Heart right ventricle (tissue), 16 donors: ENCODE results near the gene ZMYND8. TPM values are rescaled to one million over a fixed set of nuclear protein-coding genes. Genes with fewer than 3 reads are reported as not detected.

Experiments used
- ATAC-seq, 8 donors: fragments of 200-7000 bp; cut with Tn5 transposase; one replicate each; pipeline ENCODE4 v1.9.1; 2020; ENCODE audit warnings: mild to moderate bottlenecking in 8 of 8, moderate library complexity in 8 of 8, moderate number of reproducible peaks in 1 of 8
- DNase-seq, 2 donors: peaks; one replicate each; pipeline ENCODE4 v3.0.0-alpha.2; 2020
- H3K27ac ChIP-seq, 10 donors: fragments of 200-600 bp; sonication (generic) in 2 of 10; one replicate each; pipeline versions ENCODE4 v1.5.0 to v1.8.0; 2020 to 2022; ENCODE audit warnings: mild to moderate bottlenecking in 3 of 10
- H3K27me3 ChIP-seq, 7 donors: fragments of 200-600 bp; one replicate each; pipeline ENCODE4 v1.8.0; 2021 to 2022; ENCODE audit warnings: mild to moderate bottlenecking in 2 of 7
- H3K36me3 ChIP-seq, 9 donors: fragments of 200-600 bp; sonication (generic) in 1 of 9; one replicate each; pipeline versions ENCODE4 v1.5.0 to v1.8.0; 2020 to 2022; ENCODE audit warnings: mild to moderate bottlenecking in 2 of 9
- H3K4me1 ChIP-seq, 9 donors: fragments of 200-600 bp; sonication (generic) in 1 of 9; one replicate each; pipeline versions ENCODE4 v1.5.0 to v1.8.0; 2020 to 2022; ENCODE audit warnings: mild to moderate bottlenecking in 4 of 9
- H3K4me3 ChIP-seq, 10 donors: fragments of 200-600 bp; sonication (generic) in 2 of 10; one replicate each; pipeline versions ENCODE4 v1.5.0 to v1.8.0; 2020 to 2022; ENCODE audit warnings: mild to moderate bottlenecking in 7 of 10, moderate library complexity in 2 of 10
- H3K9me3 ChIP-seq, 11 donors: fragments of 200-600 bp in 10 of 11; sonication (generic) in 2 of 11; one replicate each; pipeline versions ENCODE4 v1.5.0 to v1.8.0; 2013 to 2022; ENCODE audit warnings: mild to moderate bottlenecking in 2 of 11, control low read depth in 1 of 11, moderate library complexity in 1 of 11
- CTCF ChIP-seq, 9 donors: fragments of 200-600 bp; sonication (generic) in 2 of 9; IDR thresholded peaks; one replicate each; pipeline versions ENCODE4 v1.5.0 to v1.8.0; 2021 to 2022; ENCODE audit warnings: antibody characterized with exemption in 9 of 9, mild to moderate bottlenecking in 5 of 9, moderate library complexity in 1 of 9
- WGBS, 2 donors: extraction: QIAGEN DNeasy Blood & Tissue Kit; methylation state at CpG; one replicate each; pipeline ENCODE4 v1.1.7; 2013; ENCODE audit warnings: inconsistent platforms in 1 of 2; 5-methylcytosine and 5-hydroxymethylcytosine counted together
- intact Hi-C, 10 donors: fragments of 100-400 bp; cut with DNase I; formaldehyde crosslinking; loops; one replicate each; pipeline versions ENCODE4 v1.11.1 to v1.14.2; 2022
- polyA plus RNA-seq, 2 donors: library from polyadenylated mRNA; stranded (reverse); fragments of 200-250 nt; gene quantifications; one replicate each; pipeline ENCODE4 v1.2.3, GENCODE V29; 2013
- total RNA-seq, 10 donors: library from RNA; stranded (reverse); fragmentation: NEBNext Ultra II Directional in 3 of 10; extraction: Animal tissue kit (Norgen Biotek cat#: 25700) in 3 of 10; gene quantifications; one replicate each; pipeline versions ENCODE4 v1.2.1 to v1.2.4, GENCODE V29; 2021 to 2023
- donor health status: Arrhythmogenic right ventricular cardiomyopathy.
- donor health status: ischemic (EF 13 %, LVEDD 7.1; RV severe dilation, severe dysfunction).
- donor health status: healthy with polysubstance abuse.
- donor health status: DM: no; HTN: yes; CAD: no.
- donor health status: DM: no; HTN: no; CAD: no.
- donor health status: ischemic (EF 25% LVEDD 6.9; RV normal size, moderate dysfunction).
- donor health status: ischemic (EF 25% LVEDD 5.7; RV mildly dilated, moderate dysfunction).
- donor health status: healthy.
- donor health status: DM: yes; HTN: yes; CAD: no.
- donor health status: Ischemic cardiomyopathy.
- donor health status: ischemic (EF 35%, LVEDD 5.7; RV mildly dilated, moderate dysfunction).
- donor health status: nonischemic (EF 11% LVEDD 7.7; RV severe dilation, severe dysfunction).
- donor health status: DM: yes; HTN: yes; CAD: no.
- donor health status: PGD.
- donor health status: ischemic (EF 29% LVEDD 5.4; RV normal size, mild dysfunction).
- donor health status: nonischemic (EF 23%, LVEDD 6.1; RV moderate dilation, normal function).

Gene ZMYND8
- total and polyA plus RNA-seq, 12 donors, result 6.4 to 39.0 (median 28.0) TPM

DNA sequence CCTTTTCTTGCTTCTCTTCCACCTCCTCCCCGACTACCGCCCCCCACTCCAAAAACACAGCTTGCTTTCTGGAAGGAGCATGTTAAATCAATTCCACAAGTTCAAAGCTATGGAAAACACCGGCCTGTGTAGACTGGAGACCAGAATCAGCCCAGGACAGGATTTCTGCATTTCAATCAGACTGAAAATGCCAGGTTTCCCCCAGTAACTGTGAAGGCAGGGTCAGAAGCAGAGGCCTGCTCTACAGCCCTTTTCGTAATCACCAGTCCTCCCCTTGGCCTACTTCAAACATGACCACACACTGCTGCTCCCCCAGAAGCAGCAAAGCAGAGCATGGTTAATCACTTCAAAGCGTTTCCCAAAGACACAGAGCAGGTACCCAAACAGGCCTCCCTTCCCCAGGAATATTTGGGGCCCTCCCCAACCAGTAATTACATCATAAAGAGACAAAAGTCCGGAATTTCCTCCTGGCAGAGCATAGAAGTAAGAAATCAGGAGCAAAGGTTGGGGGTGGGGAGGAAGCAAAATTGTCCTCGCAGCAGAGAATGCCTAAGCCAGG, 38.4 kb downstream of the ZMYND8 start:
- ATAC-seq, result peak; percentile 5 to 64 (median 30)
- peak in 1 of 2 donors; percentile 76 for DNase-seq
- Histone ChIP-seq H3K4me3 (peak overlapping the region in 8 of 10 donors; percentile 1 to 33 (median 13)), H3K9me3 (no peaks in the 10 kb centered on the region), H3K27ac (peak overlapping the region; percentile 94 to 99 (median 98)), H3K36me3 (no peaks in the 10 kb centered on the region), H3K27me3 (no peaks in the 10 kb centered on the region), H3K4me1 (peaks cover 34 to 82% (median 75%) of the 10 kb centered on the region in 9 donors)
- intact Hi-C loops, result loop anchor here in 7 of 10 donors (2.0 to 5.0 kb wide), 7 partner anchors 15 to 46 kb away; partner anchors contain the start of gene ZMYND8 (in 2 of the 7)
- 30 to 33% methylated on average over 7 of the region's 7 CpGs for WGBS, 2 donors
- no peak for TF ChIP-seq CTCF (IDR thresholded peaks at IDR 0.05)

DNA sequence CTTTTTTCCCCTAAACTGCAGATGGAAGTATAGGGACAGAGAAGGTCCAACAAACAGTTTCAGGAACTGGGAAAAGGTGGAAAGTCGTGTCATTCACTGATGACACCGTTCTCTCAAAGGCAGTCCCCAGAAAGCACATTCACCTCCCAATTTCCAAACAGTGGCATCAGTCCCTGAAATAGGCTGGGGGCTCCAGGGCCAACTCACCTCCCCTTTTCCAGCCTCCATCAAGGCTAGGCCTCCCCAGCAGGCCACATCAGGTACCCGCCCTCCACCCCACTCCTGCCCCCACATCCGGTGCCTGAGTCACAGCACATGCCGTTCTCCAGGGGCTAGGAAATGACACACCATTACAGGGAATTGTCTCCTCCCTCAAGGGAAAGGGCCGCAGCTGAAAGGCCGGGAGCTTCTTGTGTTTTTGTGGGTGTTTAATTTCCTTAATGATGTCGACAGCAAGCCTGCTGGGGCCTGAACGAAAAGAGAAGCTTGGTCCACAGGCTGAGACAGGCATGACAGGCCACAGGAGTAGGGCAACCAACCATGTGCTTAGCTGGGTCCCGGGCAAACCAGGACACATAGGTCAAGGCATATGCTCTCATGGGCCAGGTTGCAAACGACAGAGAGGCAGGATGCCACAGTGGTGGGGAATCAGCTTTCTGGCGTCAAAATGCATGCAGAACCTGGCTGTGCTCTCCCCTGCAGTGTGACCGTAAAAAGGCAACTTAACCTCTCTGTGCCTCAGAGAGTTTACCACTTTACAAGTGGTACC, 39.2 kb downstream of the ZMYND8 start:
- peak; percentile 73 to 89 for DNase-seq
- H3K27me3 ChIP-seq, result no peaks in the 10 kb centered on the region
- ATAC-seq, result peak; percentile 56 to 86 (median 80)
- no peaks in the 10 kb centered on the region for H3K9me3 ChIP-seq
- TF ChIP-seq CTCF (IDR thresholded peaks at IDR 0.05), result no peak
- peaks cover 34 to 88% (median 75%) of the 10 kb centered on the region in 9 donors for H3K4me1 ChIP-seq
- WGBS, 2 donors, result 22 to 26% methylated on average over 13 of the region's 13 CpGs
- no peaks in the 10 kb centered on the region for H3K36me3 ChIP-seq
- intact Hi-C loops, result loop anchor here in 5 of 10 donors (1.0 to 5.0 kb wide), 5 partner anchors 35 to 45 kb away; partner anchors contain the start of gene ZMYND8 (in 1 of the 5)
- H3K27ac ChIP-seq, result peak overlapping the region; percentile 94 to 99 (median 98)
- H3K4me3 ChIP-seq, result peak overlapping the region in 1 of 10 donors; percentile 30

DNA sequence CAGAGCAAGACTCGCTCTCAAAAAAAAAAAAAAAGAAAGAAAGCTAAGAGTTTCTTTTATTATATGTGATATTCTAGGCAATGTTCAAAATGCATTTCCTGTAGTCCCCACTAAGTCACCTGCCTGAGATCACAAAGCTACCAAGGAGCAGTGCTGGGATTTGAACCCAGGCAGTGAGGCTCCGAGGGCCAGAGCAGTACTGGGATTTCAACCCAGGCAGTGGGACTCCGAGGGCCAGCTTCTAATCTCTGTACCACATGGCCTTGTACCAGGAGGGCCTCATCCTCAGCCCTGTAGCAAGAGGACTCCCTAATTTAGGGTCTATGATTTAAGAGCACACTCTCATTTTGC, 39.7 kb downstream of the ZMYND8 start:
- DNase-seq (no peak), ATAC-seq (no peak)
- Histone ChIP-seq H3K27me3 (no peaks in the 10 kb centered on the region), H3K4me1 (peaks cover 34 to 92% (median 71%) of the 10 kb centered on the region in 9 donors), H3K36me3 (peaks cover 0 to 5% (median 0%) of the 10 kb centered on the region in 9 donors), H3K4me3 (no peak overlapping the region), H3K9me3 (no peaks in the 10 kb centered on the region), H3K27ac (peak overlapping the region; percentile 94 to 99 (median 98))
- TF ChIP-seq CTCF (IDR thresholded peaks at IDR 0.05), result no peak
- intact Hi-C loops, result loop anchor here in 5 of 10 donors (1.0 to 5.0 kb wide), 5 partner anchors 36 to 44 kb away; partner anchors contain the start of gene ZMYND8 (in 1 of the 5)
- WGBS, 2 donors, result 72 to 77% methylated on average over 3 of the region's 3 CpGs

- Histone ChIP-seq H3K9me3 (no peaks in the 10 kb centered on the region), H3K27ac (peak overlapping the region; percentile 94 to 99 (median 98)), H3K36me3 (peaks cover 0 to 14% (median 0%) of the 10 kb centered on the region in 9 donors), H3K4me1 (peaks cover 32 to 92% (median 64%) of the 10 kb centered on the region in 9 donors), H3K27me3 (no peaks in the 10 kb centered on the region), H3K4me3 (no peak overlapping the region)
- WGBS, 2 donors, result 54 to 62% methylated on average over 10 of the region's 10 CpGs
- intact Hi-C loops, result loop anchor here in 4 of 10 donors (5.0 kb wide), 4 partner anchors 37 to 43 kb away; partner anchors contain the start of gene ZMYND8 (in 1 of the 4)
- no peak for TF ChIP-seq CTCF (IDR thresholded peaks at IDR 0.05)
- peak in 1 of 8 donors; percentile 5 for ATAC-seq
- DNase-seq, result no peak
Observed at GRCh38 chr20:47315339-47316056, 41.0 kb downstream of the ZMYND8 start.
